ENCODE results near the gene ARHGEF39.

Gene ARHGEF39

GRCh38 chr9:35627575-35627974 is 37.4 kb downstream of the ARHGEF39 start:
- TF ChIP-seq CTCF (conservative IDR thresholded peaks at IDR 0.05; ENCODE audit: low read depth, low read length), result no peak
- H3K4me3 ChIP-seq (ENCODE audit: low read length), result no peak overlapping the region
- no peak for DNase-seq (ENCODE audit: low read depth)

- H3K4me3 ChIP-seq (ENCODE audit: low read length), result no peak overlapping the region
- TF ChIP-seq CTCF (conservative IDR thresholded peaks at IDR 0.05; ENCODE audit: low read depth, low read length), result no peak
- no peak for DNase-seq (ENCODE audit: low read depth)
These were observed 45.2 kb downstream of the ARHGEF39 start for GRCh38 chr9:35619800-35620158.

GRCh38 chr9:35618854-35619799 is 45.9 kb downstream of the ARHGEF39 start:
- no peak for TF ChIP-seq CTCF (conservative IDR thresholded peaks at IDR 0.05; ENCODE audit: low read depth, low read length)
- DNase-seq (ENCODE audit: low read depth), result no peak

GRCh38 chr9:35618325-35618727 is 46.7 kb downstream of the ARHGEF39 start, which contains the start of gene CD72:
Gene CD72 (minus strand): TSS chr9:35618413. CDS start chr9:35618303, 110 bp downstream.
- no peak for TF ChIP-seq CTCF (conservative IDR thresholded peaks at IDR 0.05; ENCODE audit: low read depth, low read length)
- no peak for DNase-seq (ENCODE audit: low read depth)
- H3K4me3 ChIP-seq (ENCODE audit: low read length), result peak within 1 kb of the TSS; percentile 46

More at GRCh38 chr9:35618854-35619799, 45.9 kb downstream of the ARHGEF39 start:
- H3K4me3 ChIP-seq (ENCODE audit: low read length), result no peak overlapping the region

GRCh38 chr9:35617548-35617947 is 47.4 kb downstream of the ARHGEF39 start:
- peak overlapping the region; percentile 46 for H3K4me3 ChIP-seq (ENCODE audit: low read length)
- TF ChIP-seq CTCF (conservative IDR thresholded peaks at IDR 0.05; ENCODE audit: low read depth, low read length), result no peak
- no peak for DNase-seq (ENCODE audit: low read depth)

GRCh38 chr9:35616681-35617459 is 48.1 kb downstream of the ARHGEF39 start:
- peak; percentile 11 for DNase-seq (ENCODE audit: low read depth)
- H3K4me3 ChIP-seq (ENCODE audit: low read length), result peak overlapping the region; percentile 46
- TF ChIP-seq CTCF (conservative IDR thresholded peaks at IDR 0.05; ENCODE audit: low read depth, low read length), result peak; percentile 14
